Measurements from ENCODE around the gene CEBPE. TPM values are rescaled to one million over a fixed set of nuclear protein-coding genes. Genes with fewer than 3 reads are reported as not detected.

CEBPE gene
- polyA plus RNA-seq, 1 of the 3 experiments (the other 2 are of a cell fraction): not detected

GRCh38 chr14:23132970-23133369 lies 13.9 kb upstream of the CEBPE start:
- H3K36me3 ChIP-seq (replicated peaks in 1 of 2; ENCODE audit: control insufficient read depth in 1 of 2, insufficient read depth in 2 of 2, low read length in 1 of 2): no peaks in the 10 kb centered on the region
- H2AFZ ChIP-seq (ENCODE audit: low read depth): no peak overlapping the region
- TF ChIP-seq FOSL2 (IDR thresholded peaks at IDR 0.05; ENCODE audit: borderline replicate concordance, low read depth) (no peak), MXI1 (IDR thresholded peaks at IDR 0.05; ENCODE audit: low read depth, low read length) (no peak), RFX5 (IDR thresholded peaks at IDR 0.05; ENCODE audit: low read length) (no peak), EP300 (IDR thresholded peaks at IDR 0.05; ENCODE audit: borderline replicate concordance in 1 of 2, low read depth in 1 of 2, low read length in 1 of 2) (no peak)
- ChIA-PET CTCF (interaction anchor here (0.7 to 0.8 kb wide), 2 partner anchors 55 to 57 kb away, joined by 3 read pairs; no protein-coding TSS in a partner anchor), POLR2A (no interaction called here)
- no peaks in the 10 kb centered on the region for H3F3A ChIP-seq (replicated peaks; ENCODE audit: insufficient read depth)
- no peaks in the 10 kb centered on the region for H3K9me3 ChIP-seq
- H4K20me1 ChIP-seq (ENCODE audit: insufficient read depth): no peaks in the 10 kb centered on the region
- no peak overlapping the region for H3K9ac ChIP-seq
- no peak overlapping the region for H3K4me2 ChIP-seq
- H3K9me2 ChIP-seq: no peaks in the 10 kb centered on the region
- H3K4me1 ChIP-seq (ENCODE audit: control insufficient read depth in 1 of 2, insufficient read depth in 2 of 2, low read depth in 1 of 2, low read length in 1 of 2): no peaks in the 10 kb centered on the region
- DNase-seq: no peak
- H3K27ac ChIP-seq (ENCODE audit: low read depth in 2 of 2, low read length in 1 of 2): no peak overlapping the region
- H3K79me2 ChIP-seq (ENCODE audit: insufficient read depth): no peaks in the 10 kb centered on the region
- 45% methylated on average over 8 of the region's 8 CpGs for WGBS (ENCODE audit: low lambda C conversion rate)
- H3K27me3 ChIP-seq (ENCODE audit: insufficient read depth): no peaks in the 10 kb centered on the region
- H3K4me3 ChIP-seq (ENCODE audit: low read depth in 2 of 2, low read length in 1 of 2): no peak overlapping the region

GRCh38 chr14:23131482-23131881 lies 12.4 kb upstream of the CEBPE start:
- ChIA-PET POLR2A (no interaction called here), CTCF (interaction anchor here (1.7 to 1.9 kb wide), 2 partner anchors 10 to 55 kb away, joined by 9 to 10 read pairs; no protein-coding TSS in a partner anchor)
- 38% methylated on average over 4 of the region's 5 CpGs for WGBS (ENCODE audit: low lambda C conversion rate)

More at GRCh38 chr14:23131482-23131881, 12.4 kb upstream of the CEBPE start:
- H3K9ac ChIP-seq: no peak overlapping the region
- H3K27me3 ChIP-seq (ENCODE audit: insufficient read depth): peaks cover 6% of the 10 kb centered on the region; the same call in 1 of the 2 replicates
- H2AFZ ChIP-seq (ENCODE audit: low read depth): no peak overlapping the region
- no peak overlapping the region for H3K4me3 ChIP-seq (ENCODE audit: low read depth in 2 of 2, low read length in 1 of 2)
- H4K20me1 ChIP-seq (ENCODE audit: insufficient read depth): no peaks in the 10 kb centered on the region
- H3K36me3 ChIP-seq (replicated peaks in 1 of 2; ENCODE audit: control insufficient read depth in 1 of 2, insufficient read depth in 2 of 2, low read length in 1 of 2): no peaks in the 10 kb centered on the region
- no peaks in the 10 kb centered on the region for H3F3A ChIP-seq (replicated peaks; ENCODE audit: insufficient read depth)
- H3K4me2 ChIP-seq: no peak overlapping the region
- no peaks in the 10 kb centered on the region for H3K9me2 ChIP-seq
- DNase-seq: no peak
- H3K9me3 ChIP-seq: no peaks in the 10 kb centered on the region
- no peaks in the 10 kb centered on the region for H3K79me2 ChIP-seq (ENCODE audit: insufficient read depth)
- no peak overlapping the region for H3K27ac ChIP-seq (ENCODE audit: low read depth in 2 of 2, low read length in 1 of 2)
- TF ChIP-seq POLR2AphosphoS5 (IDR thresholded peaks at IDR 0.05; ENCODE audit: low read depth, low read length) (no peak), FOXJ3 (CRISPR knock-in tag; IDR thresholded peaks at IDR 0.05) (no peak), JUND (IDR thresholded peaks at IDR 0.05) (no peak), EP300 (IDR thresholded peaks at IDR 0.05; ENCODE audit: borderline replicate concordance in 1 of 2, low read depth in 1 of 2, low read length in 1 of 2) (no peak), SIN3A (IDR thresholded peaks at IDR 0.05; ENCODE audit: borderline replicate concordance, low read depth, low read length) (no peak), PBX3 (IDR thresholded peaks at IDR 0.05) (no peak), RXRA (IDR thresholded peaks at IDR 0.05; ENCODE audit: borderline replicate concordance, low read depth) (no peak), RFX5 (IDR thresholded peaks at IDR 0.05; ENCODE audit: low read length) (no peak), NFIC (IDR thresholded peaks at IDR 0.05; ENCODE audit: borderline replicate concordance) (no peak), NRF1 (IDR thresholded peaks at IDR 0.05; ENCODE audit: low read depth, low read length) (no peak), ZBTB33 (IDR thresholded peaks at IDR 0.05; ENCODE audit: borderline replicate concordance, low read depth) (no peak)
- no peaks in the 10 kb centered on the region for H3K4me1 ChIP-seq (ENCODE audit: control insufficient read depth in 1 of 2, insufficient read depth in 2 of 2, low read depth in 1 of 2, low read length in 1 of 2)

Data from SK-N-SH (cell line).